Stimulated activated effector memory CD8-positive, alpha-beta T cell treated with anti-CD3 and anti-CD28 coated beads, Interleukin-12 subunit alpha, Interleukin-12 subunit beta, amount 100 ng/mL, for 72 hours (primary cell): ENCODE results near the gene GPR153.
A peak's percentile ranks its signal among the peaks of the same experiment; 100 is the strongest.

Experiments
- ATAC-seq: fragments of 150-1000 bp; cut with Tn5 transposase; 2 replicates; pipeline ENCODE4 v1.10.0; 2021
- DNase-seq, 2 donors: peaks; one replicate each; pipeline ENCODE4 v3.0.0; 2021 to 2022; ENCODE audit warnings: low spot score in 2 of 2
- H3K27ac Mint-ChIP-seq: one replicate; pipeline ENCODE4 v1.8.0; 2022; ENCODE audit warnings: mild to moderate bottlenecking, mixed read lengths
- H3K36me3 Mint-ChIP-seq: one replicate; pipeline ENCODE4 v1.8.0; 2022; ENCODE audit warnings: mild to moderate bottlenecking, mixed read lengths
- H3K4me1 Mint-ChIP-seq: one replicate; pipeline ENCODE4 v1.8.0; 2022; ENCODE audit warnings: mixed read lengths
- H3K4me3 Mint-ChIP-seq: one replicate; pipeline ENCODE4 v1.8.0; 2022; ENCODE audit warnings: mild to moderate bottlenecking, mixed read lengths
- H3K9me3 Mint-ChIP-seq: one replicate; pipeline ENCODE4 v1.8.0; 2022; ENCODE audit warnings: mixed read lengths

The GPR153 gene

GRCh38 chr1:6218375-6219164, 42.3 kb downstream of the GPR153 start:
- Mint-ChIP-seq H3K36me3 (peaks cover 32% of the 10 kb centered on the region), H3K4me1 (no peaks in the 10 kb centered on the region), H3K27ac (no peak overlapping the region), H3K4me3 (no peak overlapping the region), H3K9me3 (no peaks in the 10 kb centered on the region)
- DNase-seq, result no peak
- no peak for ATAC-seq

GRCh38 chr1:6212193-6212959, 48.5 kb downstream of the GPR153 start:
- DNase-seq (no peak), ATAC-seq (no peak)
- no peaks in the 10 kb centered on the region for H3K9me3 Mint-ChIP-seq
- H3K4me3 Mint-ChIP-seq, result no peak overlapping the region
- peaks cover 6% of the 10 kb centered on the region for H3K4me1 Mint-ChIP-seq
- H3K36me3 Mint-ChIP-seq, result peaks cover 6% of the 10 kb centered on the region
- no peak overlapping the region for H3K27ac Mint-ChIP-seq

- DNase-seq (no peak), ATAC-seq (no peak)
- H3K4me1 Mint-ChIP-seq, result peaks cover 9% of the 10 kb centered on the region
- H3K27ac Mint-ChIP-seq, result no peak overlapping the region
- no peaks in the 10 kb centered on the region for H3K9me3 Mint-ChIP-seq
- H3K36me3 Mint-ChIP-seq, result peaks cover 6% of the 10 kb centered on the region
- H3K4me3 Mint-ChIP-seq, result no peak overlapping the region
These were observed 49.2 kb downstream of the GPR153 start for GRCh38 chr1:6211731-6212130.

- Mint-ChIP-seq H3K27ac (no peak overlapping the region), H3K9me3 (no peaks in the 10 kb centered on the region), H3K36me3 (peaks cover 6% of the 10 kb centered on the region), H3K4me1 (peaks cover 10% of the 10 kb centered on the region), H3K4me3 (no peak overlapping the region)
- ATAC-seq, result no peak
- DNase-seq, result no peak
These were observed 50.1 kb downstream of the GPR153 start for GRCh38 chr1:6210591-6211355.

GRCh38 chr1:6209661-6210580, 51.0 kb downstream of the GPR153 start:
- DNase-seq (no peak), ATAC-seq (no peak)
- Mint-ChIP-seq H3K27ac (peak overlapping the region; percentile 23), H3K36me3 (peaks cover 6% of the 10 kb centered on the region), H3K4me1 (peaks cover 10% of the 10 kb centered on the region), H3K4me3 (peak overlapping the region; percentile 37), H3K9me3 (no peaks in the 10 kb centered on the region)

GRCh38 chr1:6208723-6209660, 51.9 kb downstream of the GPR153 start:
- DNase-seq, result no peak

GRCh38 chr1:6207921-6208320, 53.0 kb downstream of the GPR153 start:
- Mint-ChIP-seq H3K9me3 (no peaks in the 10 kb centered on the region), H3K27ac (no peak overlapping the region), H3K4me1 (peaks cover 10% of the 10 kb centered on the region), H3K36me3 (peaks cover 6% of the 10 kb centered on the region), H3K4me3 (peak overlapping the region; percentile 68)
- ATAC-seq (no peak), DNase-seq (no peak)

More at GRCh38 chr1:6208723-6209660, 51.9 kb downstream of the GPR153 start:
- Mint-ChIP-seq H3K36me3 (peaks cover 6% of the 10 kb centered on the region), H3K27ac (peak overlapping the region; percentile 23), H3K4me1 (peaks cover 10% of the 10 kb centered on the region), H3K9me3 (no peaks in the 10 kb centered on the region), H3K4me3 (peak overlapping the region; percentile 37)
- peak; percentile 31 for ATAC-seq

GRCh38 chr1:6207075-6207885, 53.6 kb downstream of the GPR153 start:
- peak overlapping the region; percentile 68 for H3K4me3 Mint-ChIP-seq
- DNase-seq (no peak), ATAC-seq (no peak)
- no peak overlapping the region for H3K27ac Mint-ChIP-seq
- H3K36me3 Mint-ChIP-seq, result peaks cover 6% of the 10 kb centered on the region
- peaks cover 10% of the 10 kb centered on the region for H3K4me1 Mint-ChIP-seq
- no peaks in the 10 kb centered on the region for H3K9me3 Mint-ChIP-seq

GRCh38 chr1:6206520-6206855, 54.4 kb downstream of the GPR153 start:
- peaks cover 15% of the 10 kb centered on the region for H3K4me1 Mint-ChIP-seq
- ATAC-seq (no peak), DNase-seq (no peak)
- no peaks in the 10 kb centered on the region for H3K9me3 Mint-ChIP-seq
- H3K4me3 Mint-ChIP-seq, result peak overlapping the region; percentile 68
- peaks cover 6% of the 10 kb centered on the region for H3K36me3 Mint-ChIP-seq
- no peak overlapping the region for H3K27ac Mint-ChIP-seq

- Mint-ChIP-seq H3K36me3 (peaks cover 6% of the 10 kb centered on the region), H3K4me1 (peaks cover 20% of the 10 kb centered on the region), H3K27ac (no peak within 1 kb of the TSS), H3K9me3 (no peaks in the 10 kb centered on the region), H3K4me3 (peak within 1 kb of the TSS; percentile 68)
- ATAC-seq (peak; percentile 87), DNase-seq (peak; percentile 62 to 88)
These were observed 54.9 kb downstream of the GPR153 start, which contains the start of gene RNF207 for GRCh38 chr1:6205849-6206519. Gene RNF207 (plus strand): TSS chr1:6206119. CDS start chr1:6206536, 417 bp downstream.

- no peak overlapping the region for H3K4me3 Mint-ChIP-seq
- ATAC-seq, result no peak
- H3K9me3 Mint-ChIP-seq, result no peaks in the 10 kb centered on the region
- DNase-seq, result no peak
- H3K27ac Mint-ChIP-seq, result peak overlapping the region; percentile 94
- H3K36me3 Mint-ChIP-seq, result peaks cover 24% of the 10 kb centered on the region
- peaks cover 47% of the 10 kb centered on the region for H3K4me1 Mint-ChIP-seq
These were observed 58.6 kb downstream of the GPR153 start for GRCh38 chr1:6202256-6202655.

GRCh38 chr1:6200188-6200809, 60.6 kb downstream of the GPR153 start:
- H3K4me1 Mint-ChIP-seq, result peaks cover 57% of the 10 kb centered on the region
- H3K9me3 Mint-ChIP-seq, result no peaks in the 10 kb centered on the region
- DNase-seq (no peak), ATAC-seq (no peak)
- H3K4me3 Mint-ChIP-seq, result peak overlapping the region; percentile 83
- peaks cover 44% of the 10 kb centered on the region for H3K36me3 Mint-ChIP-seq
- H3K27ac Mint-ChIP-seq, result peak overlapping the region; percentile 94
